ENCODE measurements around the gene PAPLN. TPM values are rescaled to one million over a fixed set of nuclear protein-coding genes. Genes with fewer than 3 reads are reported as not detected.

PAPLN gene
- total and polyA plus RNA-seq, 8 donors, result 1.1 to 18.3 (median 2.9) TPM

DNA sequence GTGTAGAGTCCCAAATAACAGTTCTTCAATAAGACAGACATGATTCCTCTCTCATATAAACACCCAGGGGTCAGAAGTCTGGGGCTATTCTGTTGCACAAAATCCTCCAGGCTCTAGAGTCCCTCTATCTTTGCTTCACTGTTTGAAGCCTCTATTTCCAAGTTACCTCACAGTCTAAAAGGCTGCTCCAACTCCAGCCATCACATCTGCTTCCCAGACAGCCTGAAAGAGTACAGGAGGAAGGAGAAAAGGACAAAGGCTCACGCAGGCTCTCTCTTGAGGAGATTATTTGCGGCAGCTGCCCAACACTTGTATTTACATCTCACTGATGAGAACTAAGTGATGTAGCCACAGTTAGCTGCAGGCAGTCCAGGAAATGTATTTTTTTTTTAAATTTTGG lies 6.4 kb downstream of the PAPLN start:
- H3K9me3 ChIP-seq, result no peaks in the 10 kb centered on the region
- no peak for ATAC-seq
- intact Hi-C loops (cut with DNase I), result no loop called here
- H3K4me1 ChIP-seq, result peaks cover 0 to 3% (median 0%) of the 10 kb centered on the region in 3 donors
- H3K36me3 ChIP-seq, result no peaks in the 10 kb centered on the region
- H3K27ac ChIP-seq, result no peak overlapping the region
- TF ChIP-seq, protein P1, sequence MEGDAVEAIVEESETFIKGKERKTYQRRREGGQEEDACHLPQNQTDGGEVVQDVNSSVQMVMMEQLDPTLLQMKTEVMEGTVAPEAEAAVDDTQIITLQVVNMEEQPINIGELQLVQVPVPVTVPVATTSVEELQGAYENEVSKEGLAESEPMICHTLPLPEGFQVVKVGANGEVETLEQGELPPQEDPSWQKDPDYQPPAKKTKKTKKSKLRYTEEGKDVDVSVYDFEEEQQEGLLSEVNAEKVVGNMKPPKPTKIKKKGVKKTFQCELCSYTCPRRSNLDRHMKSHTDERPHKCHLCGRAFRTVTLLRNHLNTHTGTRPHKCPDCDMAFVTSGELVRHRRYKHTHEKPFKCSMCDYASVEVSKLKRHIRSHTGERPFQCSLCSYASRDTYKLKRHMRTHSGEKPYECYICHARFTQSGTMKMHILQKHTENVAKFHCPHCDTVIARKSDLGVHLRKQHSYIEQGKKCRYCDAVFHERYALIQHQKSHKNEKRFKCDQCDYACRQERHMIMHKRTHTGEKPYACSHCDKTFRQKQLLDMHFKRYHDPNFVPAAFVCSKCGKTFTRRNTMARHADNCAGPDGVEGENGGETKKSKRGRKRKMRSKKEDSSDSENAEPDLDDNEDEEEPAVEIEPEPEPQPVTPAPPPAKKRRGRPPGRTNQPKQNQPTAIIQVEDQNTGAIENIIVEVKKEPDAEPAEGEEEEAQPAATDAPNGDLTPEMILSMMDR (IDR thresholded peaks at IDR 0.05), result no peak
- 94 to 96% methylated on average over 2 of the region's 2 CpGs for WGBS, 2 donors
- H3K27me3 ChIP-seq, result no peaks in the 10 kb centered on the region
- FAIRE-seq, result no peak
- no peak for DNase-seq
- no peak overlapping the region for H3K4me3 ChIP-seq

- no peak overlapping the region for H3K4me3 ChIP-seq
Measured at GRCh38 chr14:73244541-73245290, 7.4 kb downstream of the PAPLN start.

DNA sequence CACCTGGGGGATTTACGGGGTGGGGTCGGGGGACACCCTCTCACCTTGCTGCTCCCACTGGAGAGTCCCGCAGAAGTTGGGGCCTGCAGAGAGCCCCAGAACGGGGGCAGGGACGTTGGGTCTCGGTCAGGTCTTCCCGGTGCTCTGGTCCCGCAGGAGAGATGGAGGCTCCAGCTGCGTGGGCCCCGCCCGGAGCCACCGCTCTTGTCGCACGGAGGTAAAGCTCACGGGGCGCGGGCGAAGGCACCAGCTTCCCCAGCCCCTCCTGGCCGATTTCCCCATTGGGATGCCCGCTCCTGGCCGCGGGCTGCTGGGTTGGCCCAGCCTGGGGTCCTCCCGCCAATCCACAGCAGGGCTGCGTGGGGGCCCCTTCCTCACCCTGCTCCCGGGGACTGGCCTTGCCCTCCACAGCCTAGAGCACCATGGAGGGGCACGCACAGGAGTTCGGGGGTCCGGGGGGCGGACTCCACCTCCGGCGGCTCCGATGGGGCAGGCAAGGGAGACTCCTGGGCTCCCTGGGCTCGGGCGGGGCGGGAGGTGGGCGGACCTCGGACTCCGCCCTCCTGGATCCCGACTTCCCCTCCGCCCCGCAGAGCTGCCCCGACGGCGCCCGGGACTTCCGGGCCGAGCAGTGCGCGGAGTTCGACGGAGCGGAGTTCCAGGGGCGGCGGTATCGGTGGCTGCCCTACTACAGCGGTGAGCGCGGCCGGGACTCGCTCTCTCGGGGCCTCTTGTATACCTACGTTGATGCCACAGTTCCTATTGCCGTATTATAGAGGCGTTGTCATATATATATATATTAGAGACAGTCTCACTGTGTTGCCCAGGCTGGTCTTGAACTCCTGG lies 8.4 kb downstream of the PAPLN start:
- DNase-seq, result peak in 5 of 6 donors; percentile 29 to 73 (median 58)
- WGBS, 2 donors, result 31 to 32% methylated on average over 51 to 64 of the region's 64 CpGs
- H3K4me3 ChIP-seq, result peak overlapping the region; percentile 8 to 45 (median 37)
- intact Hi-C loops (cut with DNase I), result no loop called here
- no peak overlapping the region for H3K27ac ChIP-seq
- no peaks in the 10 kb centered on the region for H3K27me3 ChIP-seq
- peak; percentile 82 to 97 (median 86) for ATAC-seq
- H3K36me3 ChIP-seq, result no peaks in the 10 kb centered on the region
- no peaks in the 10 kb centered on the region for H3K4me1 ChIP-seq
- no peak for FAIRE-seq
- TF ChIP-seq, protein P1 (IDR thresholded peaks at IDR 0.05), result no peak
- no peaks in the 10 kb centered on the region for H3K9me3 ChIP-seq

More at GRCh38 chr14:73244541-73245290, 7.4 kb downstream of the PAPLN start:
- WGBS, 2 donors, result 92 to 96% methylated on average over 14 of the region's 14 CpGs
- DNase-seq (peak in 2 of 6 donors; percentile 30 to 39), FAIRE-seq (no peak), ATAC-seq (no peak)
- TF ChIP-seq, protein P1 (IDR thresholded peaks at IDR 0.05), result no peak
- intact Hi-C loops (cut with DNase I), result no loop called here
- peaks cover 0 to 3% (median 0%) of the 10 kb centered on the region in 3 donors for H3K4me1 ChIP-seq
- H3K36me3 ChIP-seq, result no peaks in the 10 kb centered on the region
- no peak overlapping the region for H3K27ac ChIP-seq
- H3K27me3 ChIP-seq, result no peaks in the 10 kb centered on the region
- no peaks in the 10 kb centered on the region for H3K9me3 ChIP-seq

DNA sequence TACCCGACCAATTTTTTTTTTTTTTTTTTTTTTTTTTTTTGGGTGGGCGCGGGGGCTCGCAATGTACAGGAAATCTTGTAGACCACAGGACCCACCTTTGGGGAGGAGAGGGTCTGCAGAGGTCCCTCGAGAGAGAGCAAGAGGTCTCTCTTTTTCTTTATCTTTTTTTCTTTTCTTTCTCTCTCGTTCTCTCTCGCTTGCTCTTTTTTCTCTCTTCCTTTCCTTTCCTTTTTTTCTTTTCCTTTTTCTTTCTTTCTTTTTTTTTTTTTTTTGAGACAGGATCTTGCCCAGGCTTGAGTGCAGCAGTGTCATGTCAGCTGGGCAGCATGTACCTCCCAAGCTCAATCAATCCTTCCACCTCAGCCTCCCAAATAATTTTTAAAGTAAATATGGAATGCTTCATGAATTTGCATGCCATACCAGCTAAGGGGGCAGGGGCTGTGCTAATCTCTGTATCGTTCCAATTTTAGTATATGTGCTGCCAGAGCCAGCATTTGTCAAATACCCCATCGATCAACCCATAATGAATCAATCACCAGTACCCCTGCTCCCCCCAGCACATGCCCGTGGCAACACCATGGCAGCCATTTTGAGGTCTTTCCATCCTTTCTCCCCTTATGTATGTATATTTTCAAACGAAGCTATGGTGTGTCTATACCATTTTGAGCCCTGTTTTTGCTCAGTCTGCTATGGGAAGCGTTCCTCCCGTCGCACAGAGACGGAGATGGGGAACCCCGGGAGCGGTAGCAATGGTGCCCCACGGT lies 9.3 kb downstream of the PAPLN start:
- Histone ChIP-seq H3K27ac (no peak overlapping the region), H3K36me3 (no peaks in the 10 kb centered on the region), H3K4me3 (peak overlapping the region in 2 of 4 donors; percentile 31 to 43), H3K4me1 (no peaks in the 10 kb centered on the region), H3K9me3 (no peaks in the 10 kb centered on the region), H3K27me3 (no peaks in the 10 kb centered on the region)
- ATAC-seq (no peak), DNase-seq (peak in 1 of 6 donors; percentile 25), FAIRE-seq (no peak)
- WGBS, 2 donors, result 77 to 78% methylated on average over 16 to 18 of the region's 18 CpGs
- intact Hi-C loops (cut with DNase I), result no loop called here
- TF ChIP-seq, protein P1 (IDR thresholded peaks at IDR 0.05), result no peak

Data from pancreas (tissue), 10 donors.